NB4 (cell line): ENCODE data around the gene MRPL27.
A peak's percentile ranks its signal among the peaks of the same experiment; 100 is the strongest.

Experiments
- POLR2A ChIP-seq: IDR thresholded peaks from 2 replicates; pipeline ENCODE4 v1.6.1; 2011; ENCODE audit warnings: mild to moderate bottlenecking; ENCODE audit not compliant: insufficient read length; ENCODE audit errors: extremely low read depth
- TF ChIP-seq, protein P1 (sequence below): IDR thresholded peaks from one replicate; pipeline ENCODE4 v1.5.1; 2012; ENCODE audit warnings: low read depth, low read length

DNA sequence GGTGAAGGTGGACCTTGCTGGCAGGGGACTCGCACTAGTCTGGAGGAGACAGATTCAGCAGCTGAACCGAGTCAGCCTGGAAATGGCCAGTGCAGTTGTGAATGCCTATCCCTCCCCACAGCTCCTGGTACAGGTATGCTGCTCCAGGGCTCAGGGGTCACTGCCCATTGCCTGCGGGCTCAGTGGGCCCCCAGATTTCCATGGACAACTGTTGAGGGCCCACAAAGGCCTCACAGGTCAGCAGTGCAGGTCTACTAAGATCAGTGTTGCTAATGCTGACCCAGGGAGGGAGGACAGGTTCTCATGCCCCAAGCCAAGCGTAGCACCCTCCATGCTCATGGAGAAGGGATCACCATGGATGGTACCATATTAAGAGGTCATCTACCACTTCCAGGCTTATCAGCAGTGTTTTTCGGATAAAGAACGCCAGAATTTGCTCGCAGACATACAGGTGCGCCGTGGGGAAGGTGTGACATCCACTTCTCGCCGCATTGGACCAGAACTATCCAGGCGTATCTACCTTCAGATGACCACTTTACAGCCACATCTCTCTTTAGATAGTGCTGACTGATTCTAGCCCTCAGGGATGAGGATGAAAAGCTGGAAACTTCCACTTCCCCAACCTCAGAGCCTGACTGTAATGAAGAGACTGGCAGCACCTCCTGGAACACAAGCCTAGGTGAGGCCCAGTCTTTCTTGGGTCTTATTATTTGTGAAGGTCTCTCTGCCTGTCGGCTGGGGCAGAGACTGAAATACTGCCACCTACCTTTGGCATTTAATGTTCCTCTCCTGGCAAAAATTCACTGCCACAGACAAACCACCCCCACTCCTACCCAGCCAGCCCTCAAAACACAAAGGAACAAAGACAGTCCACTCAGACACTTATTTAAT is 7.6 kb upstream of the MRPL27 start:
- peak; percentile 7 for TF ChIP-seq POLR2A
- TF ChIP-seq, protein P1, sequence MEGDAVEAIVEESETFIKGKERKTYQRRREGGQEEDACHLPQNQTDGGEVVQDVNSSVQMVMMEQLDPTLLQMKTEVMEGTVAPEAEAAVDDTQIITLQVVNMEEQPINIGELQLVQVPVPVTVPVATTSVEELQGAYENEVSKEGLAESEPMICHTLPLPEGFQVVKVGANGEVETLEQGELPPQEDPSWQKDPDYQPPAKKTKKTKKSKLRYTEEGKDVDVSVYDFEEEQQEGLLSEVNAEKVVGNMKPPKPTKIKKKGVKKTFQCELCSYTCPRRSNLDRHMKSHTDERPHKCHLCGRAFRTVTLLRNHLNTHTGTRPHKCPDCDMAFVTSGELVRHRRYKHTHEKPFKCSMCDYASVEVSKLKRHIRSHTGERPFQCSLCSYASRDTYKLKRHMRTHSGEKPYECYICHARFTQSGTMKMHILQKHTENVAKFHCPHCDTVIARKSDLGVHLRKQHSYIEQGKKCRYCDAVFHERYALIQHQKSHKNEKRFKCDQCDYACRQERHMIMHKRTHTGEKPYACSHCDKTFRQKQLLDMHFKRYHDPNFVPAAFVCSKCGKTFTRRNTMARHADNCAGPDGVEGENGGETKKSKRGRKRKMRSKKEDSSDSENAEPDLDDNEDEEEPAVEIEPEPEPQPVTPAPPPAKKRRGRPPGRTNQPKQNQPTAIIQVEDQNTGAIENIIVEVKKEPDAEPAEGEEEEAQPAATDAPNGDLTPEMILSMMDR, result peak; percentile 14
